HUES48 (cell line): ENCODE results near the gene BAD.
"Not testable (repeated sequence)": the region's sequence is repeated elsewhere in the genome, so short reads cannot be mapped to it uniquely, and the experiment has no call there.

ENCODE experiments used
- H3K27ac ChIP-seq: one replicate; pipeline ENCODE4 v1.7.0; 2013; ENCODE audit warnings: low read depth, low read length, inconsistent platforms
- H3K27me3 ChIP-seq: 2 replicates; pipeline ENCODE4 v1.6.1; 2013; ENCODE audit warnings: mild to moderate bottlenecking, low read length; ENCODE audit not compliant: control insufficient read depth, insufficient read depth
- H3K36me3 ChIP-seq: 2 replicates; pipeline ENCODE4 v1.6.1; 2013; ENCODE audit warnings: low read length; ENCODE audit not compliant: control insufficient read depth, insufficient read depth
- H3K4me1 ChIP-seq: 2 replicates; pipeline ENCODE4 v1.6.1; 2013; ENCODE audit warnings: mild to moderate bottlenecking, low read length; ENCODE audit not compliant: control insufficient read depth, insufficient read depth
- H3K4me3 ChIP-seq: 2 replicates; pipeline ENCODE4 v1.5.1; 2013; ENCODE audit warnings: mild to moderate bottlenecking, low read depth, low read length
- H3K9ac ChIP-seq: 2 replicates; pipeline ENCODE4 v1.6.1; 2013; ENCODE audit warnings: mild to moderate bottlenecking, low read depth, low read length, moderate library complexity
- H3K9me3 ChIP-seq: 2 replicates; pipeline ENCODE4 v1.6.1; 2013; ENCODE audit warnings: low read length; ENCODE audit not compliant: control insufficient read depth, insufficient read depth

BAD gene

DNA sequence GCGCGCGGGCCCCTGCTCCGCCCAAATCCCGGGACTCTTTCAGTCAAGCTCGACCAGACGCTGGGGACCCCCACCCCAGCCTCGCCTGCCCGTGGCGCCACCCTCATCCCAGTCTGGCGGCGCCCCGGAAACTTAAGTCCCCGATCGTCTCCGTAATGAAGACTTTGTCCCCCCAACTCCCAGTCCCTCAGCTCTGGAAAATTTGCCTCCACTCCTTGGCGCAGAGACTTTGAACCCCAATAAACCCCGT, 32.8 kb downstream of the BAD start:
- peak overlapping the region; percentile 60 for H3K9ac ChIP-seq
- H3K4me1 ChIP-seq, result peaks cover 42% of the 10 kb centered on the region
- H3K9me3 ChIP-seq, result no peaks in the 10 kb centered on the region
- peaks cover 28% of the 10 kb centered on the region for H3K36me3 ChIP-seq
- peak overlapping the region; percentile 44 for H3K27ac ChIP-seq
- H3K27me3 ChIP-seq, result no peaks in the 10 kb centered on the region
- peak overlapping the region; percentile 84 for H3K4me3 ChIP-seq

DNA sequence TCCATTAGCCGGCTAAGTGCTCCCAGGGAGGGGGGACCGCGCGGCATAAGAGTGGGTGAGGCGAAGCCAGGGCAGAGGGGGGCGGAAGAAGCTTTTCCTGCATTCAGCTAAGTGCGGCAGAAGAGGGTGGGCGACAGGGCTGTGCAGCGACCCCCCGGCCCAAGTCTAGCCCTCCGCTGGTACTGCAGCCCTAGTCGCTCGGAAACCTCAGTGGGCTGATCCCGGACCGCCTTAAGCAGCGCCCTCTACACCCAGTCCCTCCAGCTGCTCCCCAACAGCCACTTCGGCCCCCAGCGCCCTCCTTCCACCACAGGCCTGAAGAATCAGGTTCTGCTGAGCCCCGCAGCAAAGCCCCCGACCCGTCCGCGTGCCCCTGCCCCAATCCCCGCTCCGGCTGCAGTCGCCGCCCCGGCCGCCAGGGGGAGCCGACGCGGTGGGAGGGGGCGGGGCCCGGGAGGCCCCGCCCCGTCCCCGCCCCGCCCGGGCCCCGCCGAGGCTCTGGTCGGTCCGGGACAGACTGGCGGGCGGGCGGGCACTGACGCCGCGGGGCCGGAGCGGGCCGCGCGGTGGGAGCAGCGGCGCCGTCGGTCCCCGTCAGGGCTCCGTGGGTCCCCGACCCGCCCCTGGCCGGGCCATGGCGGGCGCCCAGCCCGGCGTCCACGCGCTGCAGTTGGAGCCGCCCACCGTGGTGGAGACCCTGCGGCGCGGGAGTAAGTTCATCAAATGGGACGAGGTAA, 33.3 kb downstream of the BAD start, which contains the start of gene PLCB3:
Gene PLCB3, plus strand, starts transcription at position 515 of the 737 bp plus-strand sequence. Its CDS starts 120 bp downstream, at position 635.
- Histone ChIP-seq H3K9ac (peak within 1 kb of the TSS; percentile 60), H3K4me3 (peak within 1 kb of the TSS; percentile 84), H3K9me3 (no peaks in the 10 kb centered on the region), H3K36me3 (peaks cover 23% of the 10 kb centered on the region), H3K4me1 (peaks cover 42% of the 10 kb centered on the region), H3K27me3 (no peaks in the 10 kb centered on the region), H3K27ac (peak within 1 kb of the TSS; percentile 94)

DNA sequence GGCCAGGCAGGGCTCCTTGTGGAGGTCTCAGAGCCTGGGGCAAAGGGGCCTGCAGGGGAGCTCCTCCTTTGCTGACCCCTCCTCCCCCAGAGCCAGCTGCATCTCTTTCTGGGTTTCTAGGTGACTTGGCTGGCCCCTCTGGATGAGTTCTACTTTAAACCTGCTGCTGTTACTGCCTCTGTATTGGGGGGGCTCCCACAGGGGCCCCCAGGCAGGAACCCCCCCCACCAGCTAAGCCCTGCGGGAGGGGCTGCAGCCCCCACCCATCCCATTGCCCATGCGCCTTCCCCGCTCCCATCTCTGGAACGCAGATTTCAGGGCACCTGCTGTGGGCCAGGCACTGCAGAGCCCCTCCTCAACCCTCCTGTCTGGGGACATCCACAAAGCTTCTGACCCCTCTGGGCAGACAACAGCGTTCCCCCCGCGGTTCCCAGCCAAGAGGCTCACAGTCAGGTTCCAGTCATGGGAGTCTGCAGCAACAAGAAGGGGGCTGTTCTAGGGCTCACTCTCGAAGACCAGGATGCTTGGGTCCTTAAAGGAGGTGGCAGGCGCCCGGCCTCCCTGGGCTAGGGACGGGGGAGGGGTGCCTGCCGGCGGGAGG, 34.0 kb downstream of the BAD start:
- H3K36me3 ChIP-seq, result peaks cover 16% of the 10 kb centered on the region
- peaks cover 42% of the 10 kb centered on the region for H3K4me1 ChIP-seq
- H3K4me3 ChIP-seq, result peak overlapping the region; percentile 84
- H3K9me3 ChIP-seq, result no peaks in the 10 kb centered on the region
- no peaks in the 10 kb centered on the region for H3K27me3 ChIP-seq
- H3K27ac ChIP-seq, result peak overlapping the region; percentile 94
- peak overlapping the region; percentile 60; the same call in 1 of the 2 replicates for H3K9ac ChIP-seq

DNA sequence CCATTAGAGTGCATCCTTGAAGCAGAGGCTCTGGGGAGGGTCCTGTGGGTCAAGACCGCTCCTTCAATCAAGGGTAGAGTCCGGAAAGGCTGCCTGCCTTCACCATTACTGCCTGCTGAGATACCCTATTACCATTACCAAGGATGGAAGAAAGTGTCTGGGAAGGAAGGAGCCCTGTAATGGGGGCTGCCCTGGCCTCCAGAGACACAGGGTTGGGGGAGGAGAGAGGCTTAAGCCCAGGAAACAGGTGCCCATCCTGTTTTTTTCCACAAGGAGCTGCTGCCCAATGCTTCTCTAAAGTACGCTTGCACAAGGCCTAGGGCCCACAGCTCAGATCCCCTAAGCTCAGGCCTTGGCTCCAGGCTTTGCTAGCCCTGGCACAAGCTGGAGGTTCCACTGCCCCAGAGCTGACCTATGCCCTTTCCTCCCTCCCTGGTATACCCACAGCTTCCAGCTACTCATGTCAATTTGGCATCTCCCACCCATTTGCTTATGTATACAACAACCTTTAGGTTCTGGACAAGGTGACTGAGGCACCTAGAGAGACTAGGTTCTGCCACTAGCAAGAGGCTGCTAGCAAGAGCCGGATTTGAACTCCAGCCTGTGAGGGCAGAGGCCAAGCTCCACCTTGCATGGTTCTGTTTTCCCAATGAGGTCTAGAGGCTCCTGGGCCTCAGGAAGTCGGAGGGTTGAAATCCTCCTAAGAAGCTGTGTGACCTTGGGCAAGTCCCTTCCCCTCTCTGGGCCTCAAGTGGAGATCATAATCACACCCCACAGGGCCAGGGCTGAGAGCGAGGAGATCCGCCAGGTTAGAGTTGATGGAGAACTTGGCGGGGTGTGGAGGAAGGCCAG, 34.7 kb downstream of the BAD start:
- H3K27me3 ChIP-seq, result no peaks in the 10 kb centered on the region
- H3K9ac ChIP-seq, result no peak overlapping the region
- peaks cover 42% of the 10 kb centered on the region for H3K4me1 ChIP-seq
- H3K36me3 ChIP-seq, result peaks cover 11% of the 10 kb centered on the region
- H3K27ac ChIP-seq, result peak overlapping the region; percentile 94
- H3K4me3 ChIP-seq, result peak overlapping the region; percentile 27; the same call in 1 of the 2 replicates
- H3K9me3 ChIP-seq, result no peaks in the 10 kb centered on the region

DNA sequence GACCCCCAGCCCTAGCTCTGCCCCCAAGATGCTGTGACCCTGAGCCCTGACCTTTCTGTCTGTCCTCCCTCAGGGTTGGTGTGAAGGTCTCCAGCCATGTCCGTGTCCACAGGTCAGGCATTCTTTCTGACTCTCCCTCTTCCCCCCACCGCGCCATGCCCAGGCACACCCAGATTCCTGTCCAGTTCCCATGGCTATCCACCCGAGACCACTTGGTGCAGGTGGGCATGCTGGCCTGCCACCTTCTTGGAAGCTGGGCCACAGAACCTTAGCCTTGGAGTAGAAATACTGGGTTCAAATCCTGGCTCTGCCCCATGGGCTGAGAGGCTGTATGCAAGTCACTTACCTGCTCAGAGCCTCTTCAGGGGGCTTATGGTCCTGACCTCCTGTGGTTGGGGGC, 35.4 kb downstream of the BAD start:
- H3K4me1 ChIP-seq, result peaks cover 42% of the 10 kb centered on the region
- H3K36me3 ChIP-seq, result peaks cover 9% of the 10 kb centered on the region
- H3K9ac ChIP-seq, result no peak overlapping the region
- H3K9me3 ChIP-seq, result no peaks in the 10 kb centered on the region
- no peaks in the 10 kb centered on the region for H3K27me3 ChIP-seq
- H3K4me3 ChIP-seq, result 0 out of 2 replicates have a peak overlapping the region, but pooled peaks have one; percentile 3
- H3K27ac ChIP-seq, result peak overlapping the region; percentile 94

DNA sequence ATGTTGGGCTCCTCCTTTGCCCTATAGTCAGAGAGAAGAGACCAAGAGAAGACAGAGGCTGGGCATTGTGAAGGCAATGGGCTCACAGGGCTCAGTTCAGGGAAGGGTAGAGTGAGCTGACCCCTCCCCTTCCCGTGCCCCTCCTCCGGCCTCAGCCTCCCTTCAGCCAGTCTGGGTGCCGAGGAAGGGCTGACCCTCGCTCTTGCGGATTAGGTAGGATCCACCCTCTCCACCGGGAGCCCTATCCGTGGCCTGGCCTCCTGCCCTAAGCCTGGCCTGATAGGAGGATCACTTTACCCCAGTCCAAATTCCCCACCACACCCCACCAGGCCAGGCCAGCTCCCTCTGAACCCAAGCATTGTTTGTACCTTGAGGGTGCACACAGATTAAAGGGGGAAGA, 35.9 kb downstream of the BAD start:
- Histone ChIP-seq H3K36me3 (peaks cover 13% of the 10 kb centered on the region), H3K27me3 (no peaks in the 10 kb centered on the region), H3K27ac (peak overlapping the region; percentile 94), H3K9ac (no peak overlapping the region), H3K9me3 (no peaks in the 10 kb centered on the region), H3K4me1 (peaks cover 42% of the 10 kb centered on the region), H3K4me3 (0 out of 2 replicates have a peak overlapping the region, but pooled peaks have one; percentile 3)

DNA sequence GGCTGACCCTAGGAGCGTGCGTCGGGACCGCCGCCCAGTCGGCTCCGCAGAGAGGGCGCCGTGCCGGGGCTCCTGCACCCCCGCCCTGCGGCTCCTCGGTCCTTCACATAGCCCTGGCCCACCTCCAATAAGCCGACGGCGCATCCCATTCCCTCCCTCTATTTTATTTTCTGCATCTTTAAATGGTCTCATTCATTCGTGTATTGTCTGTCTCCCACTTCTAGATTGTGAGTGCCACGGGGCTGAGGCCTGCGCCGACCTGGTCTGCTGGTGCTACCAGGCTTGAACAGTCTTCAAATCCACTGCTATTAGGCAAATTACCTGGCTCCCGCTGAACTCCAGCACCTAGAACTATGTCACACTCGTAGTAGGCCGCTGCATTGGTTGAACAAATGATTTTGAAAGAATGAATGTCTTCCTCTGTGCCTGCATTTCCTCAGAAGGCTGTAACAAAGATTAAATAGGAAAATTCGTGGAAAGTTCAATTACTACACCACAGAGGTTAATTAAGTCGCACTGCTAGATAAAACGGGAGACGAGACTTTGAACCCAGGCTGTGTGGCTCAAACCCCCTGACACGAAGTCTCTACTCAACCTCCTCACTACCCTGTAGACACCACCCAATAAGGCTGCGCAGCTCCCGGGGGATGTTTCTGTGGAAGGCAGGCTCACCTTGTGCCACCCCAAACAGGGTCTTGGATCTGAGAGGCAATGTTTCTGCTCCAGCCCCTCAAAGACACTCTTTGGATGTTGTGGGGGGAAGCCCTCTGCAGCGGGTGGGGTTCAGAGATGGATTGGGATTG, 36.5 kb downstream of the BAD start:
- H3K9me3 ChIP-seq, result no peaks in the 10 kb centered on the region
- H3K27me3 ChIP-seq, result no peaks in the 10 kb centered on the region
- H3K9ac ChIP-seq, result no peak overlapping the region
- H3K4me3 ChIP-seq, result peak overlapping the region; percentile 69
- peak overlapping the region; percentile 94 for H3K27ac ChIP-seq
- peaks cover 16% of the 10 kb centered on the region for H3K36me3 ChIP-seq
- peaks cover 36% of the 10 kb centered on the region for H3K4me1 ChIP-seq

DNA sequence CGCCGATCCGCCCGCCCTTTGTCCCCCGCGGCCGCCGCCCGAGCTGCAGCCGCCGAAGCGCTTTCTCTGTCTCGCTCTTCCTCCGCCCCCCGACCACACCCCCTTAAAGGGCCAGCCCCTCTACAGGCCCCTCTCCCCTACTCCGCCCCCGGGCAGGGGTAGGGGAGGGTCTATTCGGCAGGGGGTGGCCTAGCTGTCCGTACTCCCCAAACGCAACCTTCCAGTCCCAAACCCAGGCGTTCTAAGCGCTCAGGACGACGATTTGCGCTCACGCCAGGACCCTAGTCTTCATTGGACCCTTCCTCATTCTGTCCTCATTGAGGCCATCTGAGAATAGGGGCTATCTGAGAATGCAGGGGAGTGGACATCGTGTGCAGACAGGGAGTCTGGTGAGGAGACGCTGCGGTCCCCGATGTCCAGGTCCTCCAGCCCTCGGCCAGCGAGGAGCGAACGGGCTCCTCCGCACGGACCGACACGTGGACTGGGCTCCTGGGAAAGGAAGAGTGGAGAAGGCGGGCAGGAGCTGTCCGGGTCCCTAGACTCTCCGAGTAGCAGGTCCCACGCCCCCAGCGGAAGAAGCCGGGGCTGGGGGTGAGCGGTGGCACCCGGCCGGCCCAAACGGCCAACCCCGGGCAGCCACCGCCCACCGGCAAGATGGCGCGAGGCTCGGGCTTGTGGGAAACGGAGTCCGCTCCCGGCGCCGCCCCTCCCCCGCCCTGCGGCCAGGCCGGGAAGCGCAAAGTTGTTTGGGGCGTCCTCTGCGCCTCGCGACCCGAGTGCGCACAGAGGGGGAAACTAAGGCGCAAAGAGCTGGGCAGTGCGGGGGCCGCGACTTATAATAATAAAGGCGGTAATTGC, 37.4 kb downstream of the BAD start, which contains the start of gene PPP1R14B:
Gene PPP1R14B, minus strand, starts transcription at position 73 of the 858 bp plus-strand sequence. CDS start 270 bp downstream, outside the sequence.
- peak within 1 kb of the TSS; percentile 81 for H3K9ac ChIP-seq
- peak within 1 kb of the TSS; percentile 94 for H3K27ac ChIP-seq
- H3K9me3 ChIP-seq, result no peaks in the 10 kb centered on the region
- H3K27me3 ChIP-seq, result no peaks in the 10 kb centered on the region
- peaks cover 16% of the 10 kb centered on the region for H3K36me3 ChIP-seq
- peaks cover 34% of the 10 kb centered on the region for H3K4me1 ChIP-seq
- peak within 1 kb of the TSS; percentile 93 for H3K4me3 ChIP-seq

DNA sequence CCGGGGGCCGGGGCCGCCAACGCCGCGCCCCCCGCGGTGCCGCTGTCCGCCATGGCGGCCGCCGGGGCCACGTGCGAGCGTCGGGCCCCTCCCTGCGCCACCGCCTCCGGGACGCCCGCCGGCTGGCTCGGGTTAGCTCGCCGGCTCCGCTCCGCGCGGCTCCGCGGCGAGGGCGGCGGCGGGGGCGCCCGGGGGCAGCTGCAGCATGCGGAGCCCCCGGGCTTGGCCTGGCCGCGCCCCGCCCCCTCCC, 37.9 kb downstream of the BAD start:
- peak overlapping the region; percentile 93; the same call in 1 of the 2 replicates for H3K4me3 ChIP-seq
- peaks cover 34% of the 10 kb centered on the region for H3K4me1 ChIP-seq
- H3K9me3 ChIP-seq, H3K27me3 ChIP-seq: not testable (repeated sequence)
- H3K9ac ChIP-seq, result peak overlapping the region; percentile 81; the same call in 1 of the 2 replicates
- H3K27ac ChIP-seq, result peak overlapping the region; percentile 86
- peaks cover 16% of the 10 kb centered on the region for H3K36me3 ChIP-seq
